ENCODE results near the gene CHMP1A. TPM values are rescaled to one million over a fixed set of nuclear protein-coding genes. Genes with fewer than 3 reads are reported as not detected.
"Not testable (repeated sequence)": the region's sequence is repeated elsewhere in the genome, so short reads cannot be mapped to it uniquely, and the experiment has no call there.

CHMP1A gene
- total RNA-seq, 1 donor, result 110 TPM

DNA sequence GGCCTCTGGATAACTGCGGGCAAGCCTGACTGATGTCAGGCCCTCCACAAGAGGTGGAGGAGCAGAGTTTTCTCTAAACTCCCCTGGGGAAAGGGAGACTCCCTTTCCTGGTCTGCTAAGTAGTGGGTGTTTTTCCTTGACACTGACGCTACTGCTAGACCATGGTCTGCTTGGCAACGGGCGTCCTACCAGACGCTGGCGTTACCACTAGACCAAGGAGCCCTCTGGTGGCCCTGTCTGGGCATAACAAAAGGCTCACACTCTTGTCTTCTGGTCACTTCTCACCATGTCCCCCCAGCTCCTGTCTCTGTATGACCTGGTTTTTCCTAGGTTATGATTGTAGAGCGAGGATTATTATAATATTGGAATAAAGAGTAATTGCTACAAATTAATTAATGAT is 9.5 kb upstream of the CHMP1A start:
- H3K4me3 ChIP-seq (ENCODE audit: insufficient read depth, low read length); H3K27ac ChIP-seq (ENCODE audit: low read depth, low read length); H3K79me2 ChIP-seq (ENCODE audit: insufficient read depth, low read length); H3K9me3 ChIP-seq (ENCODE audit: low read depth, low read length); H3K4me2 ChIP-seq (ENCODE audit: insufficient read depth, low read length); H4K20me1 ChIP-seq (ENCODE audit: insufficient read depth, low read length); H3K4me1 ChIP-seq (ENCODE audit: insufficient read depth, low read length); H3K27me3 ChIP-seq (ENCODE audit: insufficient read depth, low read length); H2AFZ ChIP-seq (ENCODE audit: low read length); H3K36me3 ChIP-seq (ENCODE audit: insufficient read depth, low read length): not testable (repeated sequence)
- peak; percentile 84 for DNase-seq (ENCODE audit: insufficient read length, low spot score, missing footprints)
- TF ChIP-seq, protein P1, sequence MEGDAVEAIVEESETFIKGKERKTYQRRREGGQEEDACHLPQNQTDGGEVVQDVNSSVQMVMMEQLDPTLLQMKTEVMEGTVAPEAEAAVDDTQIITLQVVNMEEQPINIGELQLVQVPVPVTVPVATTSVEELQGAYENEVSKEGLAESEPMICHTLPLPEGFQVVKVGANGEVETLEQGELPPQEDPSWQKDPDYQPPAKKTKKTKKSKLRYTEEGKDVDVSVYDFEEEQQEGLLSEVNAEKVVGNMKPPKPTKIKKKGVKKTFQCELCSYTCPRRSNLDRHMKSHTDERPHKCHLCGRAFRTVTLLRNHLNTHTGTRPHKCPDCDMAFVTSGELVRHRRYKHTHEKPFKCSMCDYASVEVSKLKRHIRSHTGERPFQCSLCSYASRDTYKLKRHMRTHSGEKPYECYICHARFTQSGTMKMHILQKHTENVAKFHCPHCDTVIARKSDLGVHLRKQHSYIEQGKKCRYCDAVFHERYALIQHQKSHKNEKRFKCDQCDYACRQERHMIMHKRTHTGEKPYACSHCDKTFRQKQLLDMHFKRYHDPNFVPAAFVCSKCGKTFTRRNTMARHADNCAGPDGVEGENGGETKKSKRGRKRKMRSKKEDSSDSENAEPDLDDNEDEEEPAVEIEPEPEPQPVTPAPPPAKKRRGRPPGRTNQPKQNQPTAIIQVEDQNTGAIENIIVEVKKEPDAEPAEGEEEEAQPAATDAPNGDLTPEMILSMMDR (IDR thresholded peaks at IDR 0.05; ENCODE audit: extremely low read depth, low read depth, low read length), result peak; percentile 47

DNA sequence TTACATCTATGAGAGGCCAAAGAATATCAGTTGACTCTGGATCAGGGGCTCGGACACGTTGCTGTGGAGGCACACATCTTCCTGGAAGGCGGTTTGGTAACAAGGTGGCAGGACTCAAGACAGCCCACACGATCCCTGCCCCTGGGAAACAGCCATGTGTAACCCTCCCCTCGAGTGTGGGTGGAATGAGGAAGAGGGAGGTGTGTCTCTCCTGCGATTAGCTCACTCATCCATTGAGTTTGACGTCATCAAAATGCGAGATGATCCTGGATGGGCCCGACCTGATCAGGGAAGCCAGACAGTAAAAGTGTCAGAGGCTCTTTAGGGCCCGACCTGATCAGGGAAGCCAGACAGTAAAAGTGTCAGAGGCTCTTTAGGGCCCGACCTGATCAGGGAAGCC is 6.7 kb upstream of the CHMP1A start:
- H3K4me3 ChIP-seq (ENCODE audit: insufficient read depth, low read length); H3K27ac ChIP-seq (ENCODE audit: low read depth, low read length); H4K20me1 ChIP-seq (ENCODE audit: insufficient read depth, low read length); H3K9me3 ChIP-seq (ENCODE audit: low read depth, low read length); H3K27me3 ChIP-seq (ENCODE audit: insufficient read depth, low read length); H3K36me3 ChIP-seq (ENCODE audit: insufficient read depth, low read length); DNase-seq (ENCODE audit: insufficient read length, low spot score, missing footprints); H3K4me1 ChIP-seq (ENCODE audit: insufficient read depth, low read length); H3K4me2 ChIP-seq (ENCODE audit: insufficient read depth, low read length); H2AFZ ChIP-seq (ENCODE audit: low read length): not testable (repeated sequence)
- peaks cover 13% of the 10 kb centered on the region for H3K79me2 ChIP-seq (ENCODE audit: insufficient read depth, low read length)

DNA sequence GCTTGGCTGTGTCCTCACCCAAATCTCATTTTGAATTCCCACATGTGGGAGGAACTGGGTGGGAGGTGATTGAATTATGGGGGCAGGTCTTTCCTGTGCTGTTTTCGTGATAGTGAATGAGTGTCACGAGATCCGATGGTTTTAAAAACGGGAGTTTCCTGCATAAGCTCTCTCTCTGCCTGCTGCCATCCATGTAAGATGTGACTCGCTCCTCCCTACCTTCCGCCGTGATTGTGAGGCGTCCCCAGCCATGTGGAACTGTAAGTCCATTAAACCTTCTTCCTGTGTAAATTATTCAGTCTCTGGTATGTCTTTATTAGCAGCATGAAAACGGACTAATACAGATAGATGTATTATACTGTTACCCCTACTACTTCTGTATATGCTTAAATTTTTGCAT is 3.7 kb upstream of the CHMP1A start:
- no peaks in the 10 kb centered on the region for H3K9me3 ChIP-seq (ENCODE audit: low read depth, low read length)
- no peaks in the 10 kb centered on the region for H4K20me1 ChIP-seq (ENCODE audit: insufficient read depth, low read length)
- TF ChIP-seq, protein P1 (IDR thresholded peaks at IDR 0.05; ENCODE audit: extremely low read depth, low read depth, low read length), result no peak
- peaks cover 39% of the 10 kb centered on the region for H3K79me2 ChIP-seq (ENCODE audit: insufficient read depth, low read length)
- no peaks in the 10 kb centered on the region for H3K27me3 ChIP-seq (ENCODE audit: insufficient read depth, low read length)
- H3K27ac ChIP-seq (ENCODE audit: low read depth, low read length), result no peak overlapping the region
- H2AFZ ChIP-seq (ENCODE audit: low read length), result no peak overlapping the region
- H3K4me3 ChIP-seq (ENCODE audit: insufficient read depth, low read length), result no peak overlapping the region
- H3K36me3 ChIP-seq (ENCODE audit: insufficient read depth, low read length), result peaks cover 8% of the 10 kb centered on the region
- H3K4me1 ChIP-seq (ENCODE audit: insufficient read depth, low read length), result peaks cover 14% of the 10 kb centered on the region
- H3K4me2 ChIP-seq (ENCODE audit: insufficient read depth, low read length), result no peak overlapping the region
- no peak for DNase-seq (ENCODE audit: insufficient read length, low spot score, missing footprints)

DNA sequence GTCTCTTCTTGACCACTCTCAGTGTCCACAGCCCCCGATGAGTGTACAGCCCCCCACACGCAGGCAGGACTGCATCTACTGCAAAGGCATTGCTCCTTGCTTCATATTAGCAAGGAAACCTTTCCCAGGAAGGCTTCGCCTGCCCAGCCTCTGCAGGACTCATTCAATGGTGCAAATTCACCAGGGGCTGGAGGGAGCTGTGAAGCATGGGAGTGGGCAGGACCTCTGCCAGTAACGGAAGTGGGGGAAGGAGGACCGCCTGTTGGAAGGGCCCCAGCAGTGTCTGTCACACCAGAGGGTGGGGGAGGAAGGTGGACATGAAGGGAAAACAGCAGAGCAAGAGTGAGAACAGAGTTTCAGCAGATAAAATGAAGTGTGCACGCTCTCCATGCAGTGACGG is 2.6 kb upstream of the CHMP1A start:
- H4K20me1 ChIP-seq (ENCODE audit: insufficient read depth, low read length), result peaks cover 4% of the 10 kb centered on the region
- no peak for DNase-seq (ENCODE audit: insufficient read length, low spot score, missing footprints)
- no peak overlapping the region for H3K4me3 ChIP-seq (ENCODE audit: insufficient read depth, low read length)
- H3K9me3 ChIP-seq (ENCODE audit: low read depth, low read length), result no peaks in the 10 kb centered on the region
- no peak overlapping the region for H2AFZ ChIP-seq (ENCODE audit: low read length)
- TF ChIP-seq, protein P1 (IDR thresholded peaks at IDR 0.05; ENCODE audit: extremely low read depth, low read depth, low read length), result no peak
- no peak overlapping the region for H3K4me2 ChIP-seq (ENCODE audit: insufficient read depth, low read length)
- H3K79me2 ChIP-seq (ENCODE audit: insufficient read depth, low read length), result peaks cover 49% of the 10 kb centered on the region
- peaks cover 8% of the 10 kb centered on the region for H3K36me3 ChIP-seq (ENCODE audit: insufficient read depth, low read length)
- H3K4me1 ChIP-seq (ENCODE audit: insufficient read depth, low read length), result peaks cover 14% of the 10 kb centered on the region
- H3K27ac ChIP-seq (ENCODE audit: low read depth, low read length), result no peak overlapping the region
- H3K27me3 ChIP-seq (ENCODE audit: insufficient read depth, low read length), result no peaks in the 10 kb centered on the region
